ENCODE data around the gene PCBD2.

The PCBD2 gene

GRCh38 chr5:135005076-135005475 lies 100.1 kb downstream of the PCBD2 start:
- no peak for DNase-seq
- Histone ChIP-seq H3K79me2 (ENCODE audit: low read length) (no peaks in the 10 kb centered on the region), H3K4me2 (ENCODE audit: low read depth, low read length) (no peak overlapping the region), H3K9me2 (replicated peaks; ENCODE audit: insufficient read depth, low read length) (no peaks in the 10 kb centered on the region), H4K20me1 (ENCODE audit: insufficient read depth, low read length) (no peaks in the 10 kb centered on the region), H3K36me3 (replicated peaks; ENCODE audit: insufficient read depth, low read length) (no peaks in the 10 kb centered on the region), H3K27ac (ENCODE audit: low read length) (no peak overlapping the region), H3F3A (ENCODE audit: insufficient read depth, low read length) (no peaks in the 10 kb centered on the region), H3K9me3 (replicated peaks; ENCODE audit: insufficient read depth, low read length) (no peaks in the 10 kb centered on the region), H3K4me1 (ENCODE audit: low read length) (peaks cover 2% of the 10 kb centered on the region; the same call in 1 of the 2 replicates), H3K4me3 (ENCODE audit: low read length) (no peak overlapping the region), H3K9ac (ENCODE audit: low read length) (no peak overlapping the region), H2AFZ (ENCODE audit: low read length) (no peak overlapping the region), H3K27me3 (replicated peaks; ENCODE audit: insufficient read depth, low read length) (no peaks in the 10 kb centered on the region)
- TF ChIP-seq EZH2 (optimal IDR thresholded peaks at IDR 0.05; ENCODE audit: low read depth, low read length) (no peak), EZH2phosphoT487 (IDR thresholded peaks at IDR 0.05; ENCODE audit: low read length) (no peak), CTCF (IDR thresholded peaks at IDR 0.05; ENCODE audit: low read length) (no peak)

GRCh38 chr5:135007305-135007704 lies 102.4 kb downstream of the PCBD2 start:
- no peak for DNase-seq
- Histone ChIP-seq H3K9ac (ENCODE audit: low read length) (no peak overlapping the region), H3K27ac (ENCODE audit: low read length) (no peak overlapping the region), H3K4me1 (ENCODE audit: low read length) (peaks cover 6% of the 10 kb centered on the region; the same call in 1 of the 2 replicates), H3K9me2 (replicated peaks; ENCODE audit: insufficient read depth, low read length) (no peaks in the 10 kb centered on the region), H3K4me2 (ENCODE audit: low read depth, low read length) (no peak overlapping the region), H2AFZ (ENCODE audit: low read length) (no peak overlapping the region), H3K4me3 (ENCODE audit: low read length) (no peak overlapping the region), H3K36me3 (replicated peaks; ENCODE audit: insufficient read depth, low read length) (no peaks in the 10 kb centered on the region), H3K9me3 (replicated peaks; ENCODE audit: insufficient read depth, low read length) (no peaks in the 10 kb centered on the region), H4K20me1 (ENCODE audit: insufficient read depth, low read length) (no peaks in the 10 kb centered on the region), H3F3A (ENCODE audit: insufficient read depth, low read length) (no peaks in the 10 kb centered on the region), H3K27me3 (replicated peaks; ENCODE audit: insufficient read depth, low read length) (no peaks in the 10 kb centered on the region), H3K79me2 (ENCODE audit: low read length) (no peaks in the 10 kb centered on the region)
- TF ChIP-seq EZH2 (optimal IDR thresholded peaks at IDR 0.05; ENCODE audit: low read depth, low read length) (no peak), EZH2phosphoT487 (IDR thresholded peaks at IDR 0.05; ENCODE audit: low read length) (no peak), CTCF (IDR thresholded peaks at IDR 0.05; ENCODE audit: low read length) (no peak)

- Histone ChIP-seq H3K4me2 (ENCODE audit: low read depth, low read length) (no peak overlapping the region), H2AFZ (ENCODE audit: low read length) (no peak overlapping the region), H3K4me1 (ENCODE audit: low read length) (peaks cover 6% of the 10 kb centered on the region; the same call in 1 of the 2 replicates), H3K9me2 (replicated peaks; ENCODE audit: insufficient read depth, low read length) (no peaks in the 10 kb centered on the region), H3F3A (ENCODE audit: insufficient read depth, low read length) (no peaks in the 10 kb centered on the region), H3K36me3 (replicated peaks; ENCODE audit: insufficient read depth, low read length) (no peaks in the 10 kb centered on the region), H3K27ac (ENCODE audit: low read length) (no peak overlapping the region), H4K20me1 (ENCODE audit: insufficient read depth, low read length) (no peaks in the 10 kb centered on the region), H3K9me3 (replicated peaks; ENCODE audit: insufficient read depth, low read length) (no peaks in the 10 kb centered on the region), H3K4me3 (ENCODE audit: low read length) (no peak overlapping the region), H3K27me3 (replicated peaks; ENCODE audit: insufficient read depth, low read length) (no peaks in the 10 kb centered on the region), H3K79me2 (ENCODE audit: low read length) (no peaks in the 10 kb centered on the region), H3K9ac (ENCODE audit: low read length) (no peak overlapping the region)
- TF ChIP-seq CTCF (IDR thresholded peaks at IDR 0.05; ENCODE audit: low read length) (no peak), EZH2 (optimal IDR thresholded peaks at IDR 0.05; ENCODE audit: low read depth, low read length) (no peak), EZH2phosphoT487 (IDR thresholded peaks at IDR 0.05; ENCODE audit: low read length) (no peak)
- no peak for DNase-seq
Measured at GRCh38 chr5:135007749-135008363, 102.9 kb downstream of the PCBD2 start.
